A673 (cell line): ENCODE data around the gene EIF4E3.

Source experiments
- EZH2 ChIP-seq: fragments of 200-600 bp; sonication (generic); IDR thresholded peaks from 2 replicates; pipeline ENCODE4 v1.6.1; 2017; ENCODE audit warnings: borderline replicate concordance, low read depth, mild to moderate bottlenecking, mixed read lengths, antibody characterized with exemption, low read length; ENCODE audit not compliant: poor library complexity, severe bottlenecking
- TF ChIP-seq, protein P1 (sequence below): fragments of 300-800, 200-600 bp; sonication (generic); conservative IDR thresholded peaks from 2 replicates; pipeline ENCODE4 v1.5.1; 2017; ENCODE audit warnings: low read depth, mild to moderate bottlenecking, antibody characterized with exemption, low read length, moderate library complexity, mixed read lengths

DNA sequence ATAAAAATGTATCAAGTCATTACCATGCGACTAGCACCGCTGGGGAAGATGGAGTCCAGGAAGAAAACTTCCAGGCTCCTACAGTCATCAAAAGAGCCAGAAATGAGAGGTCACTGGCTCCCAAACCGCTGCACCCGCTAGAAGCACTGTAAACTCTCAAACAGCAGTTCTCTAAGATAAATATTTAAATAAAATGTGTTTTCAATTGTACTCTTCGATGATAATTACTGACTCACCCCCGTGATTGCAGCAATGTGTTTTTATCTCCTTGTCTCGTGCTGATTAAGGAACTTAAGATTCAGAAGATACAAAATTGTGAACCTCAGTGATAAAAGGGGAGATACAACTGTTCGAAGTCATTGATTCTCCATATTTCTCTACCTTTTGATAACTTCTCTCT is 95.9 kb downstream of the EIF4E3 start:
- no peak for TF ChIP-seq EZH2
- TF ChIP-seq, protein P1, sequence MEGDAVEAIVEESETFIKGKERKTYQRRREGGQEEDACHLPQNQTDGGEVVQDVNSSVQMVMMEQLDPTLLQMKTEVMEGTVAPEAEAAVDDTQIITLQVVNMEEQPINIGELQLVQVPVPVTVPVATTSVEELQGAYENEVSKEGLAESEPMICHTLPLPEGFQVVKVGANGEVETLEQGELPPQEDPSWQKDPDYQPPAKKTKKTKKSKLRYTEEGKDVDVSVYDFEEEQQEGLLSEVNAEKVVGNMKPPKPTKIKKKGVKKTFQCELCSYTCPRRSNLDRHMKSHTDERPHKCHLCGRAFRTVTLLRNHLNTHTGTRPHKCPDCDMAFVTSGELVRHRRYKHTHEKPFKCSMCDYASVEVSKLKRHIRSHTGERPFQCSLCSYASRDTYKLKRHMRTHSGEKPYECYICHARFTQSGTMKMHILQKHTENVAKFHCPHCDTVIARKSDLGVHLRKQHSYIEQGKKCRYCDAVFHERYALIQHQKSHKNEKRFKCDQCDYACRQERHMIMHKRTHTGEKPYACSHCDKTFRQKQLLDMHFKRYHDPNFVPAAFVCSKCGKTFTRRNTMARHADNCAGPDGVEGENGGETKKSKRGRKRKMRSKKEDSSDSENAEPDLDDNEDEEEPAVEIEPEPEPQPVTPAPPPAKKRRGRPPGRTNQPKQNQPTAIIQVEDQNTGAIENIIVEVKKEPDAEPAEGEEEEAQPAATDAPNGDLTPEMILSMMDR, result no peak
